GM19193 (cell line): ENCODE results near the gene SIL1.

ENCODE experiments used
- POLR2A ChIP-seq: IDR thresholded peaks from 4 replicates; pipeline ENCODE4 v1.6.1; 2011; ENCODE audit not compliant: insufficient read depth, insufficient read length; ENCODE audit errors: extremely low read depth

The SIL1 gene

DNA sequence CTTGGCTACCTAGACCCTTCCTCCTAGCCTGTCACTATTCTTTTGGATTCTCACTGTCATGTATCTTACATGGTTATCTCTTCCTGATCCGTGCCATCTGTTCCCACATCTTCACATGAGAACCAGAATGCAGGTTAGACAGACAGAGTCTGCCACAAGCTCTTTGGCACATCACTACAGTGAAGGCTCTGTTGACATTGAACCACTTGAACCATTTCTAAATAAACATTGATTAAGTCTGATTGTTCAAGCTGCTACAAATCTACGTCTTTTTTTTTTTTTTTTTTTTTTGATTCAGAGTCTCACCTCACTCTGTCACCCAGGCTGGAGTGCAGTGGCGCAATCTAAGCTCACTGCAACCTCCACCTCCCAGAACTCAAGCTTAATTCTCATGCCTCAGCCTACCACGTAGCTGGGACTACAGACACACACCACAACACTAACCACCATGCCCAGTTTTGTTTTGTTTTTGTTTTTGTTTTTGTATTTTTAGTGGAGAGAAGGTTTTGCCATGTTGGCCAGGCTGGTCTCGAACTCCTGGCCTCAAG, 237.9 kb downstream of the SIL1 start:
- TF ChIP-seq POLR2A, result no peak

DNA sequence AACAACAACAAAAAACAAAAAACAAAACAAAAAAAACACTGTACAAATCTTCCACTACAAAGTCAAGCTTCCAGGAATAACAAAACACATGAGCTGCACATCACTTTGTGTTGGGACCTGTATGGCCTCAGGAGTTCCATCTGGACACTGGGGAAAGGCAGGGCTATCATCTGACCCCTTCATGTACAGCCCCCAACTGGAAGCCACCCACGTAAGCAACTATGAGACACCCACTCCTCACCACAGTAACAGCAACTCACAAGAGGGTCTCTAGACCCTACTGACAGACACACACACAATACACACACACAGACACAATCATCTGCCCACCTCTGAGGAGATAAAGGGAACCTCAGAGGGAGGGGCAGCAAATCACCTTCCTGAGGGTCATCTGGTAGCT, 241.4 kb downstream of the SIL1 start:
- TF ChIP-seq POLR2A, result no peak

DNA sequence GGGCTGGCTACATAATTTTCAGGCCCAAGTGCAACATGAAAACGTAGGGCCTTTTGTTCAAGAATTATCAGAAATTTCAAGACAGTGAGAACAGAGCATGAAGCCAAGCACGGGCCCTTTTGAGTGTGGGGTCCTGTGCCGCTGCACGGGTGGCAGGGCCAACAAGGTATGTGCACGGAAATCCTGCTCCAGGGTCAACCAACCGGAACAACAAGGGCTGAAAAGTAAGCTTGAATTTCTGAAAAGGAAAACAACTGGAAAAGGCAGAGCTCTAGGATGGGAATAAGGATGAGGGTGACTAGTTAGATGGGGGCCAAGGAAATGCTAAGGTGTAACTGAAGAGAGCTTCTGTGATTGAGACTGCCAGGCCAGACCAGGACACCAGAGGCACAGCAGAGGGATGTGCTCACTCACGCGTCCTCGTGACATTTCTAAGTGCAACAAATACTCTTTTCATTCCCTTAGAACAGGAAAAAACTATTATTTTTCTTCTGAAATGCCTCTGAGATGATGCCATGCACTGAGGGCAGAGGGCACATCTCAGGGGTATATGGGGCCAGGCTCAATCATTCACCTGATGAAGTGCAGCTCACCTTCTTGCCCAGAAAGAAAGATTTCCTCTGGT, 242.4 kb downstream of the SIL1 start:
- no peak for TF ChIP-seq POLR2A

DNA sequence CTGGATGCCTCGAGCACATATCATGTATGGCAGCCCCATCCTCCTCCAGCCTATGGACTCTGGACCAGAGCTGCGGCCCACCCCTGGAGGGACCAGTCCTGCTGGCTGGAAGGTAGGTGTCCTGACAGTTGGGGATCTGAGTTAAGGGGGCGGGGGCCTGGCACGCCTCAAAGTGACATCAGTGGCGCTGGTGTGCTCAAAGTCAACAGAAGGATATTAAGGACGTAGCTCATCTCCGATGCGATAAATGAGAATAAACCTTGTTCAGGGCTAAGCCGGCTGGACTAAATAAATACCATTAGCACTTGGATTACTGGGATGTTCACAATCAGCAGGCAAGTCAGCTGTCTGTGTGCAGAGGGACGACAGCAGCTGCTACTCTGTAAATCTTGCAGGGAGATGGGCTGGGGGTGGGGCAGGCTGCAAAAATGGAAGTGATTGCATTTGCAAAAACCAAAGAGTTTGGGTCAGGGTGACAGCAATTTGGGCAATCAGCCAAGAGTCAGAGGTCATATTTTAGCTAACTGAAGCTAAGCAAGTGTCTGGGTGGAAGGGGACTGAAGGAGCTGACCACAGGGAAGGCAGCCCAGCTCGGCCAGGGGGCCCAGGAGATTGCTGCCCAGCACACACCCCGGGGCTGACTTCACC, 243.0 kb downstream of the SIL1 start:
- TF ChIP-seq POLR2A, result no peak

DNA sequence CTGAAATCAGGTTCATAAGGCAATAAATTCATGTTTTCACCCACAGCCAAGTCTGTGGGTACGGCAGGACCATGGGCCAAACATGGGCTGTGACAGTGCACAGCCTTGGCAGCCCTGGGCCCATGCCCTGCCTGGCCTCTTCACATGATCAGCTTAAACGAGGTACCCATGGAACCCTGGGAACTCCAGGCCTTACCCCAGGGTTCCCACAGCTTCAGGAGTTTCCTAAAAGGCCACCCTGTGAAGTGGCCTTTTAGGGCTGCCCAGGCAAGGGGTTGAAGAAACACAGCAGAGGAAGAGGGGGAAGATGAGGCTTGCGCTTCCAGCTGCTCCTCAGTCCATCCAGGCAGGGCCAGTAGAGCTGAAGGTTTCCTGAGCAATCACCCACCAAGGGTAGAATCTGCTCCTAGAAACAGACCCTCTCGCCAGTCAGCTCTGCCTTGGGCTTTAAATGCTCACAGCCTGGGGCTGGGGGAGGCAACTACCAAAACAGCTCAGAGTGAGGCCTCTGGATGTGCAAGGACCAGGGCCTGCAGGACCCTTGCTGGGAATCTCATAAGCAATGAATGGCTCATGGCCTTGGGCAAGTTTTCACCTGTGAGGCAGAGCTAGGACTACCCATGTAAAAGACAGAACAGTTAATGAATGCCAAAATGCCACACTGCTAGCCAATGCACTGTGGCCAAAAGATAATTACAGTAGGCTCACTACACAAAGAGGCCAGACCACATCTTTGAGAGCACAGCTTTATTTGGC, 243.7 kb downstream of the SIL1 start:
- no peak for TF ChIP-seq POLR2A

DNA sequence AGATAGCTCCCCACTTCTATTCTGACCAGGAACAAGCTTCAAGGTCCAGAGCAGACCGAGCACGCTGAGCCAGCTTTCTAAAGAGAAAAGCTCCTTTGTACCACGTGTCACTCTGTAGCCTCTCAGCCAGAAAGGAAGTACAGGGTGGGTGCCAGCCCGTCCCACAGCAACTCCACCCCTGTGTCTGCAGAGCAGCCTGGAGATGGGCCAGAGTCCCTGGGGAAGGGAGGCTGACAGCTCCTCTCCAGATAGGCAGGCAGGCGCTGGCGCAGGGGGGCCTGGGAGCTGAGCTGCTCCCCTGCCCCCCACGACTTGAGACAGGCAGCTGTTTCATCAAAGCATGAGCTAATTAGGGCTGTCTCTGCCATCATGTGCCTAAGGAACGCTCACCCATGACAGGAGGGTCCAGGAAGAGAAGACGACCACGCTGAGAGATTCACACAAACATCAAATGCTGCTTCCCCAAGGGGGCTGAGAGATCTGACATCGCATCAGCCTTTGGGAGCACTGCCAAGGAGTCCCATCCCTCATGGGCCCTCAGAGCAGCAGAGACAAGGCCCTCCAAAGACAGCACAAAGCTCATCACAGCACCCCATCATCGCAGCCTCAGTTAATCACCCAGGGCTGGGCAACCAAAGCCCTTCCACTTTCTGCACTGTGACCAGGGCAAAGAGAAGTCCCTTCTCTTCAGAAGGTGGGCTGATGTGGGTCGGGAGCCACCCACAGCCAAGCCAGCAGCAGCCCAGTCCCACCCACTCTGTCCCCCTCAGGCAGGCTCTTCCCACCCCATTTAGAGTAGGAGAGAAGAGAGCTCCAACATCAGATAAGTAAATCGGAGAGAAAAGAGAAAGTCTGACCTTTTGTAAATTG, 244.5 kb downstream of the SIL1 start:
- TF ChIP-seq POLR2A, result no peak

DNA sequence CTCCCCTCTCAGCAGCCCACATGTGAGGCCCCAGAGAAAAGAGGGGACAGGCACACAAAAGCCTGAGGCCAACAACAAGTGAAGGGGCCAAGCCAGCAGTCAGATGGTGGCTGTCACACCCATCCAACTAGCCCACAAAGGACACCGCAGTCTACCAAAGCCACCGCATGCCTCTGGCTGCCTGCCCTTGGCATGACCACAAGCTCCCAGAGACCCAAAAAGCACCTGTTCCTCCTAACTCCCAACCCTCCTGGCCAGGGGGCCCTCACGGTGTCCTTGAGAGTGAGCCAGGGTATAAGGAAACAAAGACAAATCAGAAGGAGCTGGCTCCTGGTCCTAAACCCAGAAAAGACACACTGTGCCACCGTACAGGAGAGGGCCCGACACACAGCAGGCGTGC, 245.2 kb downstream of the SIL1 start:
- TF ChIP-seq POLR2A, result no peak

DNA sequence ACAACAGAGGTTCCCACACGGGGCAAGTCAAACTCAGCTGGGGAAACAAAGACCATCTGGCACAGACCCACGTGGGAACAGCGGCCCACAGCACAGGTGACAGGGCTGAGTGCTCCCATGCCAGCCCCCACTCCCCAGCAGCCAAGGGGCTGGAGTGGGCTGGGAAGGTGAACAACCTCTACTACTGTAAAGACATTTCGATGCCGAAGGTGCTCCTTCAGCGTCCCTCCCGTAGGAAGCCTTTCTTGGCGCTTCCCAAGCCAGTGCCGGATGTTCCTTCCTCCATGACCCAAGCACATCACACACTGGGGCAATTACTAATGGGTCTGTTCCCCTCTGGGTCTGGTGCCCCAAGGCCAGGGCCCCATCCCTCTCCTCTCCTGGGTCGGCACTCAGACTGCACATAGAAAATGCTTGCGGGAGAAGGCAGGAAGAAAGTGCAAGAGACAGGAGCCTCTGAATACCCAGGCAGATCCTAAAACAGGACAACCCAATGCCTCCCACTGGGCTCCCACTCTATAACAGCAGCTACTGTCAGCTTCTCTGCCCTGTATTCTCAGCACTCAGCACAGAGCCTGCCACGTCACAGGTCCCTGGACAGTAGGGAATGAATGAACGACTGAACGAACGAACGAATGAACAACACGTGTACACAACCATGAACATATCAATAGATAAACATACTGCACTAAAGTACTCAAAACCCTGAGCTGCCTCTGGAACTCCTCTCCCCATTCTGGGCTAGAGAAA, 246.0 kb downstream of the SIL1 start:
- TF ChIP-seq POLR2A, result no peak

DNA sequence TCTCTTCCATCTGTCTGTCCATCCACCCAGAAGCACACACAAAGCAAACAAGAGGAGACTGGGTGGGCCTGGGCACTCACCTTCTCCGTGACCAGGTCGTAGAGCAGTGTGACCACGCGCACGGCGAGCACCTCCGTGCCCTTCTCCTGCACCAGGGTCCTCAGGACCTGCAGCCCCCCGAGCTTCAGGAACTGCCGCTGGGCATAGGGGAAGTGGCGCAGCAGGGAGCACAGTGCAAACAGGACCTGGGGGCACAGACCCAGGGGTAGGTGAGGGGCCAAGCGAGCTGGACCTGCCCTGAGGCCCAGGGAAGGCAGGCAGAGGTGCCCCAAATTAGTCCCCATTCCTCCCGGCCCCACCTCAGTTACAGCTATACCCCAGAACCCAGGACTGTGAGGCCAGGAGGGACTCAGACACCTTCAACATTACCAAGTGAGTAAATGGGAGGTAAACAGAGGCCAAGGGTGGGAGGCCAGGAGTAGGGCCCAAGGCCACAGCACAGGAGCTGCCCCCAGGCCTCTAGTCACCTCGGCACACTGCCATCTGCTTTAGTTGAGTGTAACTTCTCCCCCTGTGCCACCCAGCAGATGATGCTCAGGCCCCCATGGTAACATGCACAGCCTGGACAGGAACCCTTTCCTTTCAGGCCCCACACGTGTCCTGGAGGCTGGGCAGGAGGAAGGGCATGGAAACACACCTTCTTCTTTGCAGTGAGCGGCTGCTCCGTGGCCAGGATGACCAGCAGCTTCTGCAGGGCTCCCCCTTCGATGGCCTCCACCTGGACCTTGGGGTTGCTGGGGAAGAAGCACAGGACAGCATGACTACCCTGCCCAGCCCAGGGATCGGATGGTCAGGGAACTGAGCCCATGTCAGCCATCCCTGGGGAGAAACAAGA, 246.8 kb downstream of the SIL1 start:
- TF ChIP-seq POLR2A, result no peak

DNA sequence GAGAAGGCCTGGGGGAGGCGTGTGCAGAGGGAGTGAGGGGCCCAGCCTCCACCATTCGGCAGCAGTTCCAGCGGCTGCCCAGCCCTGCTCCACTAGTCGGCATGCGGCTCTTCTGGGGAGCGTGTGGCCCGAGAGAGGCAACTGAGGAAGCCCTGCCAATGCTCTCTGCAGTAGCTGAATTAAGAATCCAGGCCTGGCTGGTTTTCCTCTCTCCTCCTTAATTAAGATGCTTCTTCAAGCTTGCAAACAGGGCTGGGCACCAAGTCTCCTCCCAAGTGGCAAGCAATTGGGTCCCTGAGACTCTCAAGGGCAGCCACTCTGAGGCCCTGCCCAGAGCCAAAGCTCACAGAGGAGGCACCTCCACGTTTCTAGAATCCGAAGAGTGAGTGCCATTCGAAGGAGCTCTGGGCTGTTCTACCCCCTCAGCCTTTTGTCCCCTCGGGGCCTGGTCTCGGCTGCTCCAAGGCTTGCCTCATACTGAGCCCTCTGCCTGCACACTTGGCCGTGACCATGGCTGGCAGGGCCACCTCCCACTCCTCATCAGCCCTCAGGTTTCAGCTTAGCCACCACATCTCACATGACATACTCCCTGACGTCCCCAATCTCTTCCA, 247.6 kb downstream of the SIL1 start:
- TF ChIP-seq POLR2A, result no peak

DNA sequence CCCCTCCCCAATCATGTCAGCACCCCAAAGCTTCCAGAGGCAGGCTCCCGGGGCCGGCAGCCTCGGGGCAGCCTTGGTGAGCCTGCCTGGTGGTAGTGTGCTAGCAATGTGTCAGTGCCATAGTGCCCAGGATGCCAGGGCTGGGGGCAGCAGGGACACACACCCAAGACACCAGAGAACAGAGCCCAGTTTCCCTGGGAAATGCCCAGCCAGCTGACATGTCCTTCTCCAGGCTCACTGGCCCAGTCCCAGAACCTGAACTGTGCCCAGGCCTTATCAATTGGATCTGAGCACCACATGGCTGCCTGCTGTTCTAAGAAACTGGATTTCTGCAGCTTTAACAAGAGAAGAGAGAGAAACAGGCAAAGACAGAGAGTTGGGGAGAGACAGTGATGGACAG, 248.2 kb downstream of the SIL1 start:
- TF ChIP-seq POLR2A, result no peak

DNA sequence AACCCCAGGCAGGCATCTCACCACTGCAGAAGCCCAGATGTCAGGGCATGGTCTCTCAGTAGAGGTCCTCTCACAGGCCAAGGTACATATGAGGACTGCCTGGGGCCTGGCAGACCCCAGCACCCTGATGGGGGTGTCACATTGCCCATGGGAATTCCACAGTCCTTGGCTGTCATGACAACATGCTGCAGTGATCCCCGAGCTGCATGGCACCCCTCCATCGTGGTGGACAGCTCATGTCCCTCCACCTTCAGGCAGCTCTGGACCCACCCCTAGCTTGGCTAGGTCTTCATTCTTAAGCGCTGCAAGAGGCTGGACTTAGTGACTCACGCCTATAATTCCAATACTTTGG, 249.0 kb downstream of the SIL1 start:
- no peak for TF ChIP-seq POLR2A
